ENCODE data around the gene PNPLA6. TPM values are rescaled to one million over a fixed set of nuclear protein-coding genes. Genes with fewer than 3 reads are reported as not detected.

Gene PNPLA6
- polyA plus RNA-seq, 1 of the 3 experiments (the other 2 are of a cell fraction) = 90.5 TPM

DNA sequence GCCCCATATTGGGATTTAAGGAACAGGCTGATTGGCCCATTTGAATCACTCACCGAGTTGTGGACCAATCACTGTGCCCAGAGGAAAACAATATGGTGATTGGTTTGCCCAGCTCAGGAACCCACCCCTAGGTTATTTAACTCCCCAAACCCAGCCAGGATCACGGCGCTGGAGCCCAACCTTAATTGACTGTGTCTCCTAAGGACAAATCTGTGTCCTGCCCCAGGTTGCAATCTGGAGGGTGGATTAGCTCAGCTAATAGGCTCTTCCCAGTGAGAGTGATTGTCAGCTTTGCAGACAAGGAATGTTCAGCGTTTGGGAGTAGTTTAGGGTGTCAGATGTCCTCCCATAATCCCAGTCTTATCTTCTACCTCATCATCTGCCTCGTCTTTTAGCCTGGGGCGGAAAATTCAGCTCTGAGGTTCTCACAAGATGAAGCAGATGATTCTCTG lies 23.1 kb upstream of the PNPLA6 start:
- H3K4me2 ChIP-seq = no peak overlapping the region
- no peaks in the 10 kb centered on the region for H4K20me1 ChIP-seq (ENCODE audit: insufficient read depth)
- H3K9ac ChIP-seq = no peak overlapping the region
- H3K27me3 ChIP-seq (ENCODE audit: insufficient read depth) = no peaks in the 10 kb centered on the region
- 41% methylated on average over 3 of the region's 6 CpGs for WGBS (ENCODE audit: low lambda C conversion rate)
- no peak for DNase-seq
- ChIA-PET POLR2A (interaction anchor here (1.4 kb wide), 1 partner anchor 10 kb away, joined by 4 read pairs; the partner anchor contains the start of gene MCOLN1), CTCF (interaction anchor here (0.6 to 4.5 kb wide), 4 partner anchors 9 to 410 kb away, joined by 3 to 16 read pairs (median 3); partner anchors contain the start of gene MCOLN1)
- TF ChIP-seq EZH2phosphoT487 (IDR thresholded peaks at IDR 0.05; ENCODE audit: borderline replicate concordance, low read depth) (no peak), YY1 (IDR thresholded peaks at IDR 0.05; ENCODE audit: low read depth) (no peak), GATA2 (CRISPR knock-in tag; IDR thresholded peaks at IDR 0.05) (no peak), FOSL2 (IDR thresholded peaks at IDR 0.05; ENCODE audit: borderline replicate concordance, low read depth) (no peak), MEF2A (IDR thresholded peaks at IDR 0.05; ENCODE audit: borderline replicate concordance, low read depth) (no peak), ELF1 (IDR thresholded peaks at IDR 0.05) (no peak), TEAD4 (IDR thresholded peaks at IDR 0.05; ENCODE audit: borderline replicate concordance, insufficient read depth) (no peak), FOXJ3 (CRISPR knock-in tag; IDR thresholded peaks at IDR 0.05) (no peak)
- TF ChIP-seq, protein P1, sequence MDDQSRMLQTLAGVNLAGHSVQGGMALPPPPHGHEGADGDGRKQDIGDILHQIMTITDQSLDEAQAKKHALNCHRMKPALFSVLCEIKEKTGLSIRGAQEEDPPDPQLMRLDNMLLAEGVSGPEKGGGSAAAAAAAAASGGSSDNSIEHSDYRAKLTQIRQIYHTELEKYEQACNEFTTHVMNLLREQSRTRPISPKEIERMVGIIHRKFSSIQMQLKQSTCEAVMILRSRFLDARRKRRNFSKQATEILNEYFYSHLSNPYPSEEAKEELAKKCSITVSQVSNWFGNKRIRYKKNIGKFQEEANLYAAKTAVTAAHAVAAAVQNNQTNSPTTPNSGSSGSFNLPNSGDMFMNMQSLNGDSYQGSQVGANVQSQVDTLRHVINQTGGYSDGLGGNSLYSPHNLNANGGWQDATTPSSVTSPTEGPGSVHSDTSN (IDR thresholded peaks at IDR 0.05) = no peak
- H3K27ac ChIP-seq (ENCODE audit: low read depth in 2 of 2, low read length in 1 of 2) = no peak overlapping the region
- no peaks in the 10 kb centered on the region for H3K9me2 ChIP-seq
- no peaks in the 10 kb centered on the region for H3K9me3 ChIP-seq
- no peak overlapping the region for H3K4me3 ChIP-seq (ENCODE audit: low read depth in 2 of 2, low read length in 1 of 2)
- no peaks in the 10 kb centered on the region for H3K36me3 ChIP-seq (replicated peaks in 1 of 2; ENCODE audit: control insufficient read depth in 1 of 2, insufficient read depth in 2 of 2, low read length in 1 of 2)
- H3F3A ChIP-seq (replicated peaks; ENCODE audit: insufficient read depth) = peaks cover 2% of the 10 kb centered on the region
- H3K4me1 ChIP-seq (ENCODE audit: control insufficient read depth in 1 of 2, insufficient read depth in 2 of 2, low read depth in 1 of 2, low read length in 1 of 2) = peaks cover 4 to 27% of the 10 kb centered on the region in 2 experiments; a peak in 2 of 4 replicates
- H2AFZ ChIP-seq (ENCODE audit: low read depth) = no peak overlapping the region
- peaks cover 19% of the 10 kb centered on the region for H3K79me2 ChIP-seq (ENCODE audit: insufficient read depth)

DNA sequence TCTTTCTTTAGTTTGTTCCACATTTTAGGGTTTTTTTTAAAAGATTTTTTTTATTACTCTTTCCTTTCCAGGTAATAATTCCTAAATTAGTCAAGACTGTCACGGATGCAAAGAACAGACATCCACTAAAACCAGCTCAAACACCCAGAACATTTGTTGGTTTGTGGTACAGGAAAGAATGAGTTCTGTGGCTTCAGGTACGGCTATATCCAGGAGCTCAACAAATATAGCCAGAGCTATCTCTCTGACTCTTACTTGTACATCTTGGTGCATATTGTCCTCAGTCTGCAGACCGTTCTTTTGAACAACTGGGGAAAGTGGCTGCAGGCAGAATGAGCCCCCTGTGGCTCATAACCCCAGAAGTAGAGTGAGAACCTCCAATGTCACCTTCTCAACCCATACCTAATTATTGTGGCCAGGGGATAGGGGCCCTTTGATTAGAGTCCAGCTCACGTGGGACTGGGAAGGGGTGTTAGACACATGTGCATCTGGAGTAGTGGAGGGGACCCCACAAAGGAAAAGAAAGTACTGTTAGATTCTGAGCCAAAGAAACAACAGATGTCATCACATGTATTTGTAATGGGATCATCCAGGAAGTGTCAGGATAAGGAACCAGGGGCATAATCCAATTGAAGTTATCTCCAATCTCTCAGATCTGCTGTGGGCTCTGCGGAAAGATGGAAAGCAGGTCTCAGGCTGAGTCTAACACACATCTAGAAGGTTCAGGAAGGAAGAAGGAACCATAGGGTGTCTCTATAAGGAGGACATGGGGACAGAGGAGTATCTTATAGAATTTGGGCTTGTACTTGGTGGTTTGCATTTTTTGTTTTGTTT lies 21.5 kb upstream of the PNPLA6 start:
- no peak overlapping the region for H2AFZ ChIP-seq (ENCODE audit: low read depth)
- 75% methylated on average over 5 of the region's 5 CpGs for WGBS (ENCODE audit: low lambda C conversion rate)

More for the DNA sequence above, 21.5 kb upstream of the PNPLA6 start:
- Histone ChIP-seq H3K9ac (no peak overlapping the region), H3K79me2 (ENCODE audit: insufficient read depth) (peaks cover 24% of the 10 kb centered on the region), H3K4me1 (ENCODE audit: control insufficient read depth in 1 of 2, insufficient read depth in 2 of 2, low read depth in 1 of 2, low read length in 1 of 2) (peaks cover 4 to 24% of the 10 kb centered on the region in 2 experiments; a peak in 2 of 4 replicates), H3K4me2 (no peak overlapping the region), H3K4me3 (ENCODE audit: low read depth in 2 of 2, low read length in 1 of 2) (no peak overlapping the region), H4K20me1 (ENCODE audit: insufficient read depth) (no peaks in the 10 kb centered on the region), H3F3A (replicated peaks; ENCODE audit: insufficient read depth) (no peaks in the 10 kb centered on the region), H3K27ac (ENCODE audit: low read depth in 2 of 2, low read length in 1 of 2) (peak overlapping the region in 1 of 2 experiments; percentile 0; a peak in 2 of 4 replicates), H3K27me3 (ENCODE audit: insufficient read depth) (no peaks in the 10 kb centered on the region), H3K9me3 (no peaks in the 10 kb centered on the region), H3K9me2 (no peaks in the 10 kb centered on the region), H3K36me3 (replicated peaks in 1 of 2; ENCODE audit: control insufficient read depth in 1 of 2, insufficient read depth in 2 of 2, low read length in 1 of 2) (peaks cover 0 to 1% of the 10 kb centered on the region in 2 experiments)
- TF ChIP-seq RCOR1 (IDR thresholded peaks at IDR 0.05; ENCODE audit: low read length) (peak; percentile 71; the same call in 1 of the 2 replicates), MXI1 (IDR thresholded peaks at IDR 0.05; ENCODE audit: low read depth, low read length) (peak; percentile 25; the same call in 1 of the 2 replicates), EP300 (IDR thresholded peaks at IDR 0.05; ENCODE audit: borderline replicate concordance in 1 of 2, low read depth in 1 of 2, low read length in 1 of 2) (peak in 1 of 2 experiments; percentile 78; a peak in 1 of 4 replicates), CHD2 (IDR thresholded peaks at IDR 0.05; ENCODE audit: low read length, partially characterized antibody) (peak; percentile 49), GATA2 (CRISPR knock-in tag; IDR thresholded peaks at IDR 0.05) (peak; percentile 90), EZH2phosphoT487 (IDR thresholded peaks at IDR 0.05; ENCODE audit: borderline replicate concordance, low read depth) (no peak)
- peak; percentile 63 for DNase-seq
- CTCF ChIA-PET = interaction anchor here (1.0 to 4.5 kb wide), 2 partner anchors 8 to 17 kb away, joined by 4 to 16 read pairs; partner anchors contain the start of gene MCOLN1
- POLR2A ChIA-PET = interaction anchor here (0.8 to 2.5 kb wide), 3 partner anchors 8 to 19 kb away, joined by 3 to 7 read pairs (median 4); partner anchors contain the start of gene MCOLN1
